ENCODE measurements around the gene GLI2. TPM values are rescaled to one million over a fixed set of nuclear protein-coding genes. Genes with fewer than 3 reads are reported as not detected.
A peak's percentile ranks its signal among the peaks of the same experiment; 100 is the strongest.

GLI2 gene
- total RNA-seq, 1 experiment from 2014 or later = 4.3 TPM

- DNase-seq (ENCODE audit: low read depth) = peak; percentile 61
Observed at GRCh38 chr2:120712180-120712681, 23.4 kb upstream of the GLI2 start.

GRCh38 chr2:120715353-120715752 lies 20.3 kb upstream of the GLI2 start:
- no peak for DNase-seq (ENCODE audit: low read depth)

- no peak for DNase-seq (ENCODE audit: low read depth)
Observed at GRCh38 chr2:120715941-120716340, 19.7 kb upstream of the GLI2 start.

- DNase-seq (ENCODE audit: low read depth) = no peak
Observed at GRCh38 chr2:120716641-120717585, 18.8 kb upstream of the GLI2 start.

GRCh38 chr2:120719491-120719890 lies 16.2 kb upstream of the GLI2 start:
- no peak for DNase-seq (ENCODE audit: low read depth)

- no peak for DNase-seq (ENCODE audit: low read depth)
Observed at GRCh38 chr2:120720231-120720630, 15.4 kb upstream of the GLI2 start.

- DNase-seq (ENCODE audit: low read depth) = no peak
Observed at GRCh38 chr2:120720746-120721375, 14.8 kb upstream of the GLI2 start.

- DNase-seq (ENCODE audit: low read depth) = no peak
Observed at GRCh38 chr2:120722246-120722567, 13.5 kb upstream of the GLI2 start.

- DNase-seq (ENCODE audit: low read depth) = peak; percentile 67
Observed at GRCh38 chr2:120722568-120723421, 12.9 kb upstream of the GLI2 start.

- DNase-seq (ENCODE audit: low read depth) = no peak
Observed at GRCh38 chr2:120726245-120726644, 9.4 kb upstream of the GLI2 start.

- DNase-seq (ENCODE audit: low read depth) = peak; percentile 77
Observed at GRCh38 chr2:120729406-120730399, 6.0 kb upstream of the GLI2 start.

GRCh38 chr2:120731175-120731574 lies 4.5 kb upstream of the GLI2 start:
- DNase-seq (ENCODE audit: low read depth) = no peak

GRCh38 chr2:120732506-120733237 lies 3.0 kb upstream of the GLI2 start:
- no peak for DNase-seq (ENCODE audit: low read depth)

- no peak for DNase-seq (ENCODE audit: low read depth)
Observed at GRCh38 chr2:120733238-120733932, 2.3 kb upstream of the GLI2 start.

- no peak for DNase-seq (ENCODE audit: low read depth)
Observed at GRCh38 chr2:120734930-120735651, 577 bp upstream of the GLI2 start.

- DNase-seq (ENCODE audit: low read depth) = peak; percentile 26
Observed at GRCh38 chr2:120736202-120736623, 545 bp downstream of the GLI2 start.

- DNase-seq (ENCODE audit: low read depth) = peak; percentile 86
Observed at GRCh38 chr2:120736624-120737339, 1.1 kb downstream of the GLI2 start.

Measured in M059J (cell line).